ENCODE data around the gene CPM. TPM values are rescaled to one million over a fixed set of nuclear protein-coding genes. Genes with fewer than 3 reads are reported as not detected.
"Not testable (repeated sequence)": the region's sequence is repeated elsewhere in the genome, so short reads cannot be mapped to it uniquely, and the experiment has no call there.

The CPM gene
- polyA plus RNA-seq, 4 donors: 0.45 to 11.6 (median 4.5) TPM

- DNase-seq (no peak), FAIRE-seq (no peak)
- Histone ChIP-seq H3K9me3 (ENCODE audit: control insufficient read depth in 2 of 2, insufficient read depth in 1 of 2, low read depth in 1 of 2, low read length in 1 of 2) (no peaks in the 10 kb centered on the region), H3K27me3 (ENCODE audit: control insufficient read depth in 3 of 3, insufficient read depth in 3 of 3, low read length in 3 of 3) (no peaks in the 10 kb centered on the region), H3K36me3 (ENCODE audit: control insufficient read depth in 3 of 3, insufficient read depth in 2 of 3, low read depth in 1 of 3, low read length in 3 of 3) (peaks cover 0 to 21% (median 3%) of the 10 kb centered on the region in 3 donors), H3K4me1 (ENCODE audit: control insufficient read depth in 3 of 3, insufficient read depth in 2 of 3, low read depth in 1 of 3, low read length in 2 of 3) (no peaks in the 10 kb centered on the region), H3K27ac (ENCODE audit: low read depth in 1 of 3, low read length in 2 of 3) (no peak overlapping the region), H3K4me3 (ENCODE audit: low read depth in 1 of 3, low read length in 3 of 3) (no peak overlapping the region)
- WGBS, 3 donors: 84 to 93% (median 89%) methylated on average over 5 of the region's 5 CpGs
These were observed 65.4 kb downstream of the CPM start for GRCh38 chr12:68867606-68868005.

- WGBS, 3 donors: 55 to 64% (median 61%) methylated on average over 6 of the region's 6 CpGs
- FAIRE-seq: no peak
These were observed 66.0 kb downstream of the CPM start for GRCh38 chr12:68866950-68867349.

GRCh38 chr12:68865399-68866164 lies 67.4 kb downstream of the CPM start:
- no peak for DNase-seq
- FAIRE-seq: no peak
- WGBS, 3 donors: 76 to 88% (median 87%) methylated on average over 9 of the region's 9 CpGs
- Histone ChIP-seq H3K9me3 (ENCODE audit: control insufficient read depth in 2 of 2, insufficient read depth in 1 of 2, low read depth in 1 of 2, low read length in 1 of 2) (no peaks in the 10 kb centered on the region), H3K4me3 (ENCODE audit: low read depth in 1 of 3, low read length in 3 of 3) (no peak overlapping the region), H3K27me3 (ENCODE audit: control insufficient read depth in 3 of 3, insufficient read depth in 3 of 3, low read length in 3 of 3) (no peaks in the 10 kb centered on the region), H3K4me1 (ENCODE audit: control insufficient read depth in 3 of 3, insufficient read depth in 2 of 3, low read depth in 1 of 3, low read length in 2 of 3) (no peaks in the 10 kb centered on the region), H3K27ac (ENCODE audit: low read depth in 1 of 3, low read length in 2 of 3) (no peak overlapping the region), H3K36me3 (ENCODE audit: control insufficient read depth in 3 of 3, insufficient read depth in 2 of 3, low read depth in 1 of 3, low read length in 3 of 3) (peaks cover 0 to 17% (median 3%) of the 10 kb centered on the region in 3 donors)

More at GRCh38 chr12:68866950-68867349, 66.0 kb downstream of the CPM start:
- Histone ChIP-seq H3K9me3 (ENCODE audit: control insufficient read depth in 2 of 2, insufficient read depth in 1 of 2, low read depth in 1 of 2, low read length in 1 of 2) (no peaks in the 10 kb centered on the region), H3K4me1 (ENCODE audit: control insufficient read depth in 3 of 3, insufficient read depth in 2 of 3, low read depth in 1 of 3, low read length in 2 of 3) (no peaks in the 10 kb centered on the region), H3K27ac (ENCODE audit: low read depth in 1 of 3, low read length in 2 of 3) (no peak overlapping the region), H3K36me3 (ENCODE audit: control insufficient read depth in 3 of 3, insufficient read depth in 2 of 3, low read depth in 1 of 3, low read length in 3 of 3) (peaks cover 0 to 21% (median 3%) of the 10 kb centered on the region in 3 donors), H3K4me3 (ENCODE audit: low read depth in 1 of 3, low read length in 3 of 3) (no peak overlapping the region), H3K27me3 (ENCODE audit: control insufficient read depth in 3 of 3, insufficient read depth in 3 of 3, low read length in 3 of 3) (no peaks in the 10 kb centered on the region)
- no peak for DNase-seq

GRCh38 chr12:68864604-68865003 lies 68.4 kb downstream of the CPM start:
- H3K27me3 ChIP-seq (ENCODE audit: control insufficient read depth in 3 of 3, insufficient read depth in 3 of 3, low read length in 3 of 3): no peaks in the 10 kb centered on the region
- H3K27ac ChIP-seq (ENCODE audit: low read depth in 1 of 3, low read length in 2 of 3): no peak overlapping the region
- no peaks in the 10 kb centered on the region for H3K4me1 ChIP-seq (ENCODE audit: control insufficient read depth in 3 of 3, insufficient read depth in 2 of 3, low read depth in 1 of 3, low read length in 2 of 3)
- FAIRE-seq (no peak), DNase-seq (no peak)
- H3K4me3 ChIP-seq (ENCODE audit: low read depth in 1 of 3, low read length in 3 of 3): no peak overlapping the region
- peaks cover 0 to 13% (median 3%) of the 10 kb centered on the region in 3 donors for H3K36me3 ChIP-seq (ENCODE audit: control insufficient read depth in 3 of 3, insufficient read depth in 2 of 3, low read depth in 1 of 3, low read length in 3 of 3)
- H3K9me3 ChIP-seq (ENCODE audit: control insufficient read depth in 2 of 2, insufficient read depth in 1 of 2, low read depth in 1 of 2, low read length in 1 of 2): no peaks in the 10 kb centered on the region
- 87 to 95% (median 95%) methylated on average over 3 of the region's 3 CpGs for WGBS, 3 donors

GRCh38 chr12:68863886-68864454 lies 69.0 kb downstream of the CPM start:
- peaks cover 0 to 13% (median under 1%) of the 10 kb centered on the region in 3 donors for H3K36me3 ChIP-seq (ENCODE audit: control insufficient read depth in 3 of 3, insufficient read depth in 2 of 3, low read depth in 1 of 3, low read length in 3 of 3)
- H3K27me3 ChIP-seq (ENCODE audit: control insufficient read depth in 3 of 3, insufficient read depth in 3 of 3, low read length in 3 of 3); H3K9me3 ChIP-seq (ENCODE audit: control insufficient read depth in 2 of 2, insufficient read depth in 1 of 2, low read depth in 1 of 2, low read length in 1 of 2); H3K4me3 ChIP-seq (ENCODE audit: low read depth in 1 of 3, low read length in 3 of 3); H3K4me1 ChIP-seq (ENCODE audit: control insufficient read depth in 3 of 3, insufficient read depth in 2 of 3, low read depth in 1 of 3, low read length in 2 of 3); FAIRE-seq; H3K27ac ChIP-seq (ENCODE audit: low read depth in 1 of 3, low read length in 2 of 3): not testable (repeated sequence)
- DNase-seq: peak; percentile 52 to 66
- WGBS, 3 donors: 65 to 78% (median 76%) methylated on average over 8 of the region's 8 CpGs

GRCh38 chr12:68863109-68863770 lies 69.7 kb downstream of the CPM start:
- DNase-seq (no peak), FAIRE-seq (no peak)
- Histone ChIP-seq H3K4me1 (ENCODE audit: control insufficient read depth in 3 of 3, insufficient read depth in 2 of 3, low read depth in 1 of 3, low read length in 2 of 3) (no peaks in the 10 kb centered on the region), H3K9me3 (ENCODE audit: control insufficient read depth in 2 of 2, insufficient read depth in 1 of 2, low read depth in 1 of 2, low read length in 1 of 2) (no peaks in the 10 kb centered on the region), H3K27me3 (ENCODE audit: control insufficient read depth in 3 of 3, insufficient read depth in 3 of 3, low read length in 3 of 3) (no peaks in the 10 kb centered on the region), H3K27ac (ENCODE audit: low read depth in 1 of 3, low read length in 2 of 3) (no peak overlapping the region), H3K36me3 (ENCODE audit: control insufficient read depth in 3 of 3, insufficient read depth in 2 of 3, low read depth in 1 of 3, low read length in 3 of 3) (peaks cover 0 to 11% (median 0%) of the 10 kb centered on the region in 3 donors), H3K4me3 (ENCODE audit: low read depth in 1 of 3, low read length in 3 of 3) (no peak overlapping the region)
- 70 to 88% (median 84%) methylated on average over 7 of the region's 7 CpGs for WGBS, 3 donors

GRCh38 chr12:68861890-68862289 lies 71.1 kb downstream of the CPM start:
- Histone ChIP-seq H3K9me3 (ENCODE audit: control insufficient read depth in 2 of 2, insufficient read depth in 1 of 2, low read depth in 1 of 2, low read length in 1 of 2) (no peaks in the 10 kb centered on the region), H3K4me1 (ENCODE audit: control insufficient read depth in 3 of 3, insufficient read depth in 2 of 3, low read depth in 1 of 3, low read length in 2 of 3) (no peaks in the 10 kb centered on the region), H3K36me3 (ENCODE audit: control insufficient read depth in 3 of 3, insufficient read depth in 2 of 3, low read depth in 1 of 3, low read length in 3 of 3) (peaks cover 0 to 5% (median 0%) of the 10 kb centered on the region in 3 donors), H3K4me3 (ENCODE audit: low read depth in 1 of 3, low read length in 3 of 3) (no peak overlapping the region), H3K27me3 (ENCODE audit: control insufficient read depth in 3 of 3, insufficient read depth in 3 of 3, low read length in 3 of 3) (no peaks in the 10 kb centered on the region), H3K27ac (ENCODE audit: low read depth in 1 of 3, low read length in 2 of 3) (no peak overlapping the region)
- 89 to 94% (median 92%) methylated on average over 3 of the region's 3 CpGs for WGBS, 3 donors
- no peak for FAIRE-seq
- no peak for DNase-seq

- peaks cover 0 to 3% (median 0%) of the 10 kb centered on the region in 3 donors for H3K36me3 ChIP-seq (ENCODE audit: control insufficient read depth in 3 of 3, insufficient read depth in 2 of 3, low read depth in 1 of 3, low read length in 3 of 3)
- no peak for FAIRE-seq
- WGBS, 3 donors: 84 to 87% (median 85%) methylated on average over 3 of the region's 3 CpGs
- H3K27ac ChIP-seq (ENCODE audit: low read depth in 1 of 3, low read length in 2 of 3): no peak overlapping the region
- peaks cover 0 to 2% (median 0%) of the 10 kb centered on the region in 3 donors for H3K4me1 ChIP-seq (ENCODE audit: control insufficient read depth in 3 of 3, insufficient read depth in 2 of 3, low read depth in 1 of 3, low read length in 2 of 3)
- no peak overlapping the region for H3K4me3 ChIP-seq (ENCODE audit: low read depth in 1 of 3, low read length in 3 of 3)
- no peaks in the 10 kb centered on the region for H3K9me3 ChIP-seq (ENCODE audit: control insufficient read depth in 2 of 2, insufficient read depth in 1 of 2, low read depth in 1 of 2, low read length in 1 of 2)
- DNase-seq: no peak
- no peaks in the 10 kb centered on the region for H3K27me3 ChIP-seq (ENCODE audit: control insufficient read depth in 3 of 3, insufficient read depth in 3 of 3, low read length in 3 of 3)
These were observed 76.5 kb downstream of the CPM start for GRCh38 chr12:68856510-68856909.

Data from small intestine (tissue), 7 donors.